G401 (cell line): Measurements from ENCODE around the gene L3MBTL4. TPM values are rescaled to one million over a fixed set of nuclear protein-coding genes. Genes with fewer than 3 reads are reported as not detected.

ENCODE experiments used
- DNase-seq: peaks from one replicate; pipeline ENCODE4 v3.0.0-alpha.2; 2015; ENCODE audit warnings: low spot score
- in situ Hi-C: cut with HindIII; loops from 2 replicates; pipeline ENCODE4 v1.10.0; 2016; ENCODE audit warnings: low sequenced_read_pairs, mixed read lengths
- total RNA-seq: library from RNA; depleted of rRNA; stranded (reverse); fragments of >200 nt; shearing (Covaris generic); gene quantifications from 2 replicates; pipeline ENCODE4 v1.2.3, GENCODE V29; 2014

L3MBTL4 gene
- total RNA-seq, 1 experiment from 2014 or later = not detected

- in situ Hi-C loops = no loop called here
- no peak for DNase-seq
Observed at GRCh38 chr18:5964596-5964995, 450.1 kb downstream of the L3MBTL4 start.

- DNase-seq = peak; percentile 78
- in situ Hi-C loops = no loop called here
Observed at GRCh38 chr18:5964108-5964507, 450.6 kb downstream of the L3MBTL4 start.

DNA sequence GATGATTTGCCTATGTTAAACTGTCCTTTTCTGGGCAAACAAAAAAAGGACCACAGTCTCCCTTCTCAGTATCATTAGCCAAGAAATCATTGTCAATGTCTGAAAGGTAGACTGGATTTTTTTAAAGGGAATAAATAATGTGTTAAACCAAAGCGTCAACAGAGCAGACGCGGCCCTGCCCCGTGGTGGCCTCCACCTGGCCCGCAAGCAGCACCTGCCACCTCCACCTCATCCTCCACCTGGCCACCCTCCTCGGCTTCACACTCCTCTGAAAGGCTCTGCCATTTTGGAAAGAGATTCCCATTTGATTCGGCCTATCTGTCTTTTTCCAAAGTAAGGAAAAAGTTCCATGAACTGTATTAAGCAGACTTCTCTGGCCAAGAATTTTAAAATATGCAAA is 451.4 kb downstream of the L3MBTL4 start:
- in situ Hi-C loops = no loop called here
- DNase-seq = no peak

DNA sequence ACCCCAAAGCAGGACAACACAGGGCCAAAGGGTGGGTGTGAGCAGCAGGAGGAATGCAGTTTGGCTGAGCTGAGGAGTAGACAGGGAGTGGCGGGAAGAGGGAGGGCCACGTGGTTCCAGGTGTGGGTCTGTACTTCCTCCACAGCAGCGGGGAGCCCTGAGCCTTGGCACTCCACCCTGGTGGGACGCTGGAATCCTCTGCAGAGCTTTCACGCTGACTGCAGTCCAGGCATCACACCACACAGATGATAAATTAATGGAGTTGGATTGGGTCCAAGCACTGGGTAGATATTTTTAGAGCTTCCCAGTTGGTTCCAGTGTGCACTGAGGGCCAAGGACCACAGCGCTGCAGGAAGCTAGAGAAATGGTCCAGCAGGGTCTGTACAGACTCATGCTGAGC is 452.3 kb downstream of the L3MBTL4 start:
- DNase-seq = peak; percentile 53
- in situ Hi-C loops = no loop called here

GRCh38 chr18:5961828-5962150 is 452.9 kb downstream of the L3MBTL4 start:
- DNase-seq = peak; percentile 30
- in situ Hi-C loops = no loop called here

- DNase-seq = no peak
- in situ Hi-C loops = no loop called here
Observed at GRCh38 chr18:5961097-5961827, 453.4 kb downstream of the L3MBTL4 start.

GRCh38 chr18:5958822-5959221 is 455.9 kb downstream of the L3MBTL4 start:
- no peak for DNase-seq
- in situ Hi-C loops = no loop called here

- in situ Hi-C loops = no loop called here
Observed at GRCh38 chr18:5955861-5956260, 458.9 kb downstream of the L3MBTL4 start.

DNA sequence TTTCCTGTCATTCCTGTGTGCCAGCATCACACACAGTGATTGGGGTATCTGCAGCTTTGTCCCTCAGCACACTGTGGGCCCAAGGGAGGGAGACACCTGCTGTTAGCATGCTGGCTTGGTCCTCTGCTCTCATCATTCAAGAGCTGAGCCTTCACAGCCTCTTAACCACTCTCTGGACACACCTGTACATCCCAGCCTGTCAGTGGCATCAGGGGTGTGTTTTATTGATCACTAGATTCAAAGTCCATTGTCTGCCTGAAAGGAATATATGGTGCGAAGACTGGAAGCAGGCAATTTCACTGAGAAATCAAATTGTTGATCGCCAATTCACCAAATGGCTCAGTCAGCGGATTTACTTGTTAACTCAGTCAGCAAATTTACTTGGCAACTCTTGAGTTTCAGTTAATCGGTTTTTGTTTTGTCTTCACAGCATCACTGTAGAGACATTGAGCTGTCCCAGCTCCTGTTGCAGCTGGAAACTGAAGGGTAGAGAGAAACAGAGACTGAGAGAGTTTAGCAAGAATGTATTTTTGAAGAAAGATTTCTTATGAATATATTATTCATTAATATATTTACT is 463.1 kb downstream of the L3MBTL4 start:
- DNase-seq = no peak
- in situ Hi-C loops = no loop called here

More at GRCh38 chr18:5955861-5956260, 458.9 kb downstream of the L3MBTL4 start:
- DNase-seq = no peak

GRCh38 chr18:5948781-5949180 is 465.9 kb downstream of the L3MBTL4 start:
- in situ Hi-C loops = no loop called here
- no peak for DNase-seq

DNA sequence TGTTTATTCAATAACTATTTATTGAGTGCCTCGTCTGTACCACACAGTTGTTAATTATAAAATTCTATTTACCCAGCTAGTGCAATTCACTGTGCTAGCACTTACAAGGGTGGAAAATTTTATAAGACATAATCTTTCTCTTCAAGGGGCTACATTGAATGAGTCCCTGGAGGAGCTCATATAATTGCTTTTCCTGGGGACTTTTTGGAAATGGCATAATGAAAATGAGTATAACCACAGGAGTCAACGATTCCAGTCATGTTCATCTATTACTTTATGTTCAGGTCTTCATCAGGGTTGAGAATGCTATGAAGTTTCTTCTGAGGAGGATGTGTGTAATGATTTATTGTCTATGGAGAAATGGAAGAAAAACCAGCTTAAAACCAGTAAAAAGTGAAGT is 466.5 kb downstream of the L3MBTL4 start:
- no peak for DNase-seq
- in situ Hi-C loops = no loop called here

- in situ Hi-C loops = no loop called here
- no peak for DNase-seq
Observed at GRCh38 chr18:5944448-5944847, 470.3 kb downstream of the L3MBTL4 start.

GRCh38 chr18:5943514-5943913 is 471.2 kb downstream of the L3MBTL4 start:
- in situ Hi-C loops = no loop called here
- peak; percentile 33 for DNase-seq

GRCh38 chr18:5942591-5942990 is 472.1 kb downstream of the L3MBTL4 start:
- DNase-seq = no peak
- in situ Hi-C loops = no loop called here

GRCh38 chr18:5941890-5942289 is 472.8 kb downstream of the L3MBTL4 start:
- DNase-seq = no peak
- in situ Hi-C loops = no loop called here

- in situ Hi-C loops = no loop called here
- DNase-seq = no peak
Observed at GRCh38 chr18:5939801-5940667, 474.7 kb downstream of the L3MBTL4 start.

DNA sequence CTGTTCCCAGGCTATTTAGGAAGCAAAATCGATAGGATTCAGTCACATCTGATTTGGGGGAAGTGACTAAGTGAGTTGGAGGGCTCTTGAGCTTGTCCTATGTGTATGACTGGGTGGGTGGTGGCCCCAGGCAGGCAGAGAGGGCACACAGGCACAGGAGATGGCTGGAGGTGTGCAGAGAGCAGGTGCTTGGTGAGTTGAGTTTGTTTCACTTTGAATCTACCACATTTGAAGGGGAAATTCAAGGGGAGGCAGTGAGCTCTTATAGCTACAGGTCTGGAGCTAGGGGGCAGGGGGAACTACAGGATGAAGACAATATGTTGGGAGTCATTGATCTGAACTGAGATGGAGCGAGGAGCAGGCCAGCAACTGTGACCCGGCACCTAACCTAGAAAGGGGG is 476.9 kb downstream of the L3MBTL4 start:
- in situ Hi-C loops = no loop called here
- DNase-seq = no peak

GRCh38 chr18:5937121-5937520 is 477.6 kb downstream of the L3MBTL4 start:
- no peak for DNase-seq
- in situ Hi-C loops = no loop called here

- DNase-seq = no peak
- in situ Hi-C loops = no loop called here
Observed at GRCh38 chr18:5930789-5931188, 483.9 kb downstream of the L3MBTL4 start.

DNA sequence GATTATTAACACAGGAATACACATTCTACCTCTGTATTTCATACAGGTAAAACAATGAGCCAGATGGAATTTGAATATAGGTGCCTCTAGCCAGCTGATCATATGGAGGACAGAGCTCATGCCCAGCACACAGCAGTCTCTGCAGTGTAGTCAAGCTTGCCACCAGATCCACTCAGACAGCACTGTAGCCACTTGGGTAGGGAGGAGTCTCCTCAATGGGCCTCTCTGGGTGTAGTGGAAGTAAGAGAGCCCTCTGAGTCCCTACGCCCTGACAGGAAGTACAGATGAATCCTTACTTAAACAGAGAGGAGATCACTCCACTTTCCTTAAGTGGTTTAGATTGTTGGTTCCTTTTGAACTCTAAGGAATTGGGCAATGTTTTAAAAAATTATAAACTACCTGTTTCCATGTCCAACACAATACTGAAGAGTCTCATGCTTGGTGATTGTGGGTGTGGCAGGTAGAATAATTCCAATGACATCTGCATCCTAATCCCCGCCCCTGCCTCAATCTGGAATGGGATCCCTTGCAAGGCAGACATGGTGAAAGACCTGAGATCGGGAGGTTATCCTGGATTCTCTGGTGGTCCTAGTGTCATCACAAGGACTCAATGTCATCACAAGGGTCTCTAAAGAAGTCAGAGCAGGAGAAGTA is 496.4 kb downstream of the L3MBTL4 start:
- no peak for DNase-seq
- in situ Hi-C loops = no loop called here
